ENCODE measurements around the gene LPCAT3.
A peak's percentile ranks its signal among the peaks of the same experiment; 100 is the strongest.

Gene LPCAT3

DNA sequence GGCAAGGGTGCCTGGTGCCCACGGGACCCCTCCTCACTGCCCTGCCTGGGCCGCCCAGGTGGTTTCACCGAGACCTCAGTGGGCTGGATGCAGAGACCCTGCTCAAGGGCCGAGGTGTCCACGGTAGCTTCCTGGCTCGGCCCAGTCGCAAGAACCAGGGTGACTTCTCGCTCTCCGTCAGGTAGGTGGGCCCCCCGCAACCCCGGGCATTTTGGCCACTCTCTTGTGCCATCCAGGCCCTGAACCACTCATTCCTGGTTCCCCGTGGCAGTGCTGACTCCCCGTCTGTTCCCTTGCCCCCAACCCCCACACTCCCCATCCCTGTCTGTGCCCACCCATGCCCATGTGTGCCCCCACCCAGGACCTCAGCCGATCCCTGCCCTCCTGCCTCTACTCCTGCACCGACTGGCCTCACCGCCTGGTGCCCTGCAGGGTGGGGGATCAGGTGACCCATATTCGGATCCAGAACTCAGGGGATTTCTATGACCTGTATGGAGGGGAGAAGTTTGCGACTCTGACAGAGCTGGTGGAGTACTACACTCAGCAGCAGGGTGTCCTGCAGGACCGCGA is 66.6 kb downstream of the LPCAT3 start:
- DNase-seq = peak; percentile 40

DNA sequence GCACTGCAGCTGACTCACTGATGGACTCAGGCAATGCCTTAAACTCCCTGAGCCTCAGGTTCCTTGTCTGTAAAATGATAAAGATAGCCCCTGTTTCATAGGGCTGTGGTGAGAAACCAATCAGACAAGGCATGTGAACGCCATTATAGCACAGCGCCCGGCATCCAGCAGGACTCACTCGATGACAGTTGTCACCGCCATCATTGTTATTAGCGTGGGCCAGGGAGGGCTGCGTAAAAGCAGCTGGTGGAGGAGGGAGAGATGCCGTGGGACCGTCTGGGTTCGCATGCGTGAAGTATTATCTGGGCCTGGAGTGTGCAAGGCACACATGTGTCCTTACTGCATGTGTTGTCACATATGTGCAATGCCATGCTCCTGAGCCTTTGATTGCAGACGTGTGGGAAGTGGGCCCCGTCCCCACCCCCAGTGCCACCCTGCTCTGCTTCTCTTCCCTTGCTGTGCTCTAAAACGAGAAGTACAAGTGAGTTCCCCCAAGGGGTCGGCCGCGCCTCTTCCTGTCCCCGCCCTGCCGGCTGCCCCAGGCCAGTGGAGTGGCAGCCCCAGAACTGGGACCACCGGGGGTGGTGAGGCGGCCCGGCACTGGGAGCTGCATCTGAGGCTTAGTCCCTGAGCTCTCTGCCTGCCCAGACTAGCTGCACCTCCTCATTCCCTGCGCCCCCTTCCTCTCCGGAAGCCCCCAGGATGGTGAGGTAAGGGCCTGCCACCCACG is 67.3 kb downstream of the LPCAT3 start, which contains the start of gene PTPN6:
TSS of gene PTPN6 (plus strand) at position 546 of the 730 bp plus-strand sequence. CDS start at position 703, 157 bp downstream.
- DNase-seq = peak; percentile 95

DNA sequence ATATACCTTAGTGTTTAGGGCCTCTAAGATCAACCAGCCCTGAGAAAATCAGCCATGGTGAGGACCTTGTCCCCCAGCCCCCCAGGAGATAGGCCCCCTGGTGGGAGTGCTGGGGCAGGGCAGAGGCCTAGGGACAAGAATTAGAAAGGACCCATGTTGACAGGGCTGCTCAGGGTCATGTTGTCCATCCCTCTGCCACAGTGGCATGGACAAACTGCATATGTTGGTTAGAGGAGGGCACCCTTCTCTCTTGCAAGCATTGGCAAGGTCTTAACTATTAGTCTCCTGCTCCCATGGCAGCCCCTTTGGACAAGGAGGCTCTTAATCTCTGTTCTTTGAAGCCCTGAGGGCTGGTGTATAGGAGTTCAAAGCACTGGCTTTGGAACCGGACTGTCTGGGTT is 67.9 kb downstream of the LPCAT3 start:
- DNase-seq = peak; percentile 81

DNA sequence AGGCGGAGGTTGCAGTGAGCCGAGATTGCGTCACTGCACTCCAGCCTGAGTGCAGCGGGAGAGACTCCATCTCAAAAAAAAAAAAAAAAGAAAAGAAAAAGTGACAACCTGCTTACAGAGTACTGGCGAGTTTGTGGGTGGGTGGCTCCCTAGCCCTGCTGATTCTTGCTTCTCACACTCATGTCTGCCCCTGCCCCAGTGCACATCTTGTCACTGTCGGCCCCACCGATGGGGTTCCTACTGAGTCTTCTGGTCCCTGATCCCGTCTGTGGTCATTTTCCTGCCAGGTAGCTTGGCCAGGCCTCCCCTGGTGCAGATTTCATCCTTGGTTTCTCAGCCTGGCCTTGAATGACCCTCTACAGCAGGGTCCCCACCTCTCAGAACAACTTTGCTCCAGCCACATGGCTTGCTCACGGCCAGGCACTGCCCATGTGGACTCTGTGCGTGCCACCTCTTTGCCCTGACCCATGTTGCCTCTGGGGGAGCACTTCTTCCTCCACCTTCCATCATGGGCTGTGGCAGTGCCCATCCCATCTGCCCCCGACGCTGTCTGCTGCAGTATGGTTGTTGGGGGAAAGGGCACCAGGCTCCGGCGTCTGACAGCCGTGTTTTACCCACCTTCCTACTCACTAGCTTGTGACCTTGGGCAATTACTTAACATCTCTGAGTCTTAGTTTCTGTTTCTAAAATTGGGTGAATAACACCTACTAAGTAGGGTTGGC is 69.2 kb downstream of the LPCAT3 start:
- peak; percentile 76 for DNase-seq

DNA sequence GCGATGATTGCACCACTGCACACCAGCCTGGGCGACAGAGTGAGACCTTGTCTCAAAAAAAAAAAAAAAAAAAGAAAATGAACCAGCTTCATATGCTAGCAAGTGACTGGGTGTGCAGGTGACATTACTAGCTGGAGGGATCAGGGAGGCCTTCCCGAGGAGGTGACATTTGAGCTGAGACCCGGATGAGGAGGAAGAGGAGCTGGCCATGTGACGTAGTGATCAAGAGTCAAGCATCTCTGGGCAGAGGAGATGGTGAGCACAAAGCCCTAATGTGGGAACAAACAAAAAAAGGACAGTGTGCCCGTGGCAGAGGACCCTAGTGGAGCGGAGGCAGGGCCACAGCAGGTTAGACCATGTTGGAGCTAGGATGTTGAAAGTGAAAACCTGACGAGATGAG is 70.7 kb downstream of the LPCAT3 start:
- DNase-seq = no peak

DNA sequence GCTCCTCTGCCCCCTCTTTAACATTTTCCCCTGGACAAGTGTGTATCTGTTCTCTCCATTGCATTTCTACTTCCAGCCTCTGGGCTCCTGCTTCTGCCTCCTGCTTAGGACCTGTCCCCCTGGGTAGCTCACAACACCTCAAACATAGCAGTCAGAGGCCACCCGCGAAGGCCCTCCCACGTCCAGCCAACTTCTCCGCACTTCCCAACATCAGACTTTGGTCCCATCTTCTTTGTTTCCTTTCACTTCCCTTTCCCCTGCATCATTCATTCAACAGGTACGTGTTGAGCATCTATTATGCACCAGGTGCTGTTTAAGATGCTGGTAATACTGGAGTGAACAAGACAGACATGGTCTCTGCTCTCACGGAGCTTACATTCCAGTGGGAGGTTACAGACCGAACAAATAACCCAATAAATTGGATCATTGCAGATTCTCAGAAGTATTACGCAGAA is 71.3 kb downstream of the LPCAT3 start:
- DNase-seq = no peak

DNA sequence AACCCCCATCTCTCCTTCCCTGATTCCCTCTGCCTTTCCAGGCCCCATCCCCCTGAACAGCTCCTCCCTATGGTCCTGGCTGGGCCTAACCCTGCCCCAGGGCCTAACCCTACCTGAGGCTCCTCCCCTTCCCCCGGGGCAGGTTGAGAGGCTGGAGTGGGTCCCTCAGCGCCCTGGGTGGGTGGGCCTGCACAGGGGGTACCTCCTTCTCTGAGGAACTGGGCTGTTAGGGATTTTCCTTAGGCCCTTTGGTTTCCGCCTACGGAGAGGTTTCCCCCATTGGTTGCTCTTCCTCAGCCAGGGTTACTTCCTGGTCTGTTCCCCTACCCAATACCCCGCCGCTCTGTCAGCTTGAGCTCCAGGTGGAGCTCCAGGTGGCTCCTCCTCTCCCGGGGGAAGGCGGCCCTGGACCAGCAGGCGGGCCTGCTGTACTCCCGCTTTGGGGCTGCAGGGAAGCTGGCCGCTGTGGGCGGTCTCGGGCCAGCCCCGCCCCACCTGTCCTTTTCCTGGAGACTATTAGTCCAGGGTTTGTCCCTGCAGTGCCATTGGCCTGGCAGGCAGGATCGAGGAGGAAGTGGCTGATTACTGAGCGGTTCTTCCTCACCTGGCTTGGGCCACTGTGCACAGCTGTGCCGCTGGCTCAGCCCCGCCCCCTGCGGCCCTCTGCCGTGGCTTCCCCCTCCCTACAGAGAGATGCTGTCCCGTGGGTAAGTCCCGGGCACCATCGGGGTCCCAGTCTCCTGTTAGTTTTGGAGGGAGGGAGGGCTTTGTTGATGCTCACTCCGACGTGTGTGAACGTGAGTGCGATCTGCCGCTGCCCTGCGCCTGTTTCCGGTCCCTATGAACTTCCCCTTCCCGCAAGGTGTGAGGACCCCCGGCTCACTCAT is 72.0 kb downstream of the LPCAT3 start:
- DNase-seq = peak; percentile 71

DNA sequence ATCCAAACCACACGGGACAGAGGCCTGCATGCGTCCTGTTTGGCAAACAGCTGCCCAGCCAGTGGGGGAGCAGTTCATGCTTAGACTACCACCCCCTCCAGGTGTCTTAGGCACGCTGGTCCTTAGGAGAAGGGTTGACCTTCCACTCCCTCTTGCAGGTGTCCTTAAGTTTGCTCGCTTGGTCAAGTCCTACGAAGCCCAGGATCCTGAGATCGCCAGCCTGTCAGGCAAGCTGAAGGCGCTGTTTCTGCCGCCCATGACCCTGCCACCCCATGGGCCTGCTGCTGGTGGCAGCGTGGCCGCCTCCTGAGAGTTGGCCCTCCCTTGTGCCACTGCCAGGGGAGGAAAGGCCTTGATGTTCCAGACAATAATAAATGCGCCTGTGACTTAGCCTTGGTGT is 72.7 kb downstream of the LPCAT3 start:
- DNase-seq = no peak

DNA sequence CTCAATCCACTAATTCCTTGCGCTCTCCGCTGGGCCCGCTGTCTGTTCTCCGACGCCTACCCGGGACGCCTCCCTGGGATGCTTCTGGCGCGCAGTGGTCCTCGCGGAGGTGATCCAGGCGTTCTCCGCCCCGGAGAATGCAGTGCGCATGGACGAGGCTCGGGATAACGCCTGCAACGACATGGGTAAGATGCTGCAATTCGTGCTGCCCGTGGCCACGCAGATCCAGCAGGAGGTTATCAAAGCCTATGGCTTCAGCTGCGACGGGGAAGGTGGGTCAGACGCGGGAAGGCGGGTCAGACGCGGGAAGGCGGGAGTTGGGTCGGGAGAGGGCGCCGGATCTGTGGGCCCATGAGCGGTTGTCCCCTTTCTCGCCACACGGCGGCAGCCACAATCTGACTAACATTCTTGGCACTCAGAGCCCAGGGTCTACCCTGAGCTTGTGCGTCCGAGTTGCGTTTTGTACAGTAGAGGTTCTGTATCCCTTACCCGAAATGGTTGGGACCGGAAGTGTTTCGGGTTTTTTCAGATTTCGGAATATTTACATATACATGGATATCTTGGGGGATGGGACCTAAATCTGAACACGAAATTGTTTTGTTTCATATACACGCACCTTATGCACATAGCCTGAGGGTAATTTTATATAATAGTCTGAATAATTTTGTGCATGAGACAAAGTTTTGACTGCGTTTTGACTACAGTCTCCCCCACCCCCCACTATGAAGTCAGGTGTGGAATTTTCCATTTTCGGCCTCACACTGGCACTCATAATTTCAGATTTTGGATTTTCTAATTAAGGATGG is 73.7 kb downstream of the LPCAT3 start:
- peak; percentile 97 for DNase-seq

DNA sequence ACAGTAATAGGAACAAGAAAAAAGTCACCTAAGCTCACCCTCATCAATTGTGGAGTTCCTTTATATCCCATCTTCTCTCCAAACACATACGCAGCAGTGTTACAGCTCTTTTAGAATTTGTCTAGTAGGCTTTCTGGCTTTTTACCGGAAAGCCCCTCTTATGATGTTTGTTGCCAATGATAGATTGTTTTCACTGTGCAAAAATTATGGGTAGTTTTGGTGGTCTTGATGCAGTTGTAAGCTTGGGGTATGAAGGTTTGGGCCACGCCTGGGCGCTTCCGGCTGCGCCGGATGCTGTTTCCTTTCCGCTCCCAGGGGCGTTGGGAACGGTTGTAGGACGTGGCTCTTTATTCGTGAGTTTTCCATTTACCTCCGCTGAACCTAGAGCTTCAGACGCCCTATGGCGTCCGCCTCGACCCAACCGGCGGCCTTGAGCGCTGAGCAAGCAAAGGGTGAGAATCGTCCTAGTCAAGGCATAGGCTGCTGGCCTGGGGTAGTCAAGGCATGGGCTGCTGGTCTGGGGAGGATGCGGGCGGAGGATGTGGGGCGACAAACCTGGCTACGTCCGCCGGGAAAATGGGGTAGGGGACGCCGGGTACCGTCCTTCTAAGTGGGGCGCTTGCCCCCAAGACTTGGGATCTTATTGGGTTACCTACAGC is 74.4 kb downstream of the LPCAT3 start, which contains the start of the genes C12orf57 and RNU7-1:
TSS of gene C12orf57 (plus strand) at position 301 of the 659 bp plus-strand sequence. CDS start at position 401, 100 bp downstream.
TSS of gene RNU7-1 (plus strand) at position 95 of the 659 bp plus-strand sequence.
- peak; percentile 97 for DNase-seq

DNA sequence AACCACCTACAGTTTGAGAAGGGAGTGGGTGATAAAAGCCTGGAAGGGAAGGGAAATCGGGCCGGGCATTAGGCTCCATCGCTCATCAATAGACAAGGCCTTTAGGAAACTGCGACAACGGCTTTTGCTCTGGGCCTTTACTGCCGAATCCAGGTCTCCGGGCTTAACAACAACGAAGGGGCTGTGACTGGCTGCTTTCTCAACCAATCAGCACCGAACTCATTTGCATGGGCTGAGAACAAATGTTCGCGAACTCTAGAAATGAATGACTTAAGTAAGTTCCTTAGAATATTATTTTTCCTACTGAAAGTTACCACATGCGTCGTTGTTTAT is 74.9 kb downstream of the LPCAT3 start:
- peak; percentile 97 for DNase-seq

DNA sequence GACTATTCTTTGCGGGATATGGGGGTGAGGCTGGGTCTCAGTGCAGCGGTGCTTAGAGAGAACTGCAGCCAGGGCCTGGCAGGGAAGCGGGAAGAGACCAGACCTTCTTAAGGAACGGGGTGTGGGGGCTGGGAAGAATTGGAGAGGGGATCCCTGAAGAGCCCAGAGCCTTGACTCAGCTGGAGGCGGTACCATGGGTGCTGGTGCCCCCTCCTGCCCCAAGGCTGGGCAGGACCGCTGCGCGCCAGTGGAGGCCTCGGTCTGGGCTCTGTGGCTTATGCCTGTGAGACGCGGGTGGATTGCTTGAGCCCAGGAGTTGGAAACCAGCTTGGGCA is 76.0 kb downstream of the LPCAT3 start:
- no peak for DNase-seq

DNA sequence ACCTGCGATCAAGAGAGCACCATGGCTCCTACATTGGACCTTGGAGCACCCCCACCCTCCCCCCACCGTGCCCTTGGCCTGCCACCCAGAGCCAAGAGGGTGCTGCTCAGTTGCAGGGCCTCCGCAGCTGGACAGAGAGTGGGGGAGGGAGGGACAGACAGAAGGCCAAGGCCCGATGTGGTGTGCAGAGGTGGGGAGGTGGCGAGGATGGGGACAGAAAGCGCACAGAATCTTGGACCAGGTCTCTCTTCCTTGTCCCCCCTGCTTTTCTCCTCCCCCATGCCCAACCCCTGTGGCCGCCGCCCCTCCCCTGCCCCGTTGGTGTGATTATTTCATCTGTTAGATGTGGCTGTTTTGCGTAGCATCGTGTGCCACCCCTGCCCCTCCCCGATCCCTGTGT is 76.5 kb downstream of the LPCAT3 start:
- no peak for DNase-seq

DNA sequence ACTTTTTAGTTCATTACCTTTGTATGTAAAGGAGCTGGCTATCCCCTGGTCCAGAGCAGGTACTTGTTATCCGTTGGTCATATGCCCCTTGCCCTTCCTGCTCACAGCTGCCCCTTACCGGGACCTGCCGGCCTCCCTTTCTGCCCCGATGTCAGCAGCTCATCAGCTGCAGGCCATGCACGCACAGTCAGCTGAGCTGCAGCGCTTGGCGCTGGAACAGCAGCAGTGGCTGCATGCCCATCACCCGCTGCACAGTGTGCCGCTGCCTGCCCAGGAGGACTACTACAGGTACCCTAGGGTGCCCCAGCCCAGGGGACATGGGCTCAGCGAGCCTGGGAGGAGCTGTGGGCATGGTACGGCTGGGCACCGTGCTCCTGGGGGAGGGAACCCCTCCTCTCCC is 77.0 kb downstream of the LPCAT3 start:
- no peak for DNase-seq

DNA sequence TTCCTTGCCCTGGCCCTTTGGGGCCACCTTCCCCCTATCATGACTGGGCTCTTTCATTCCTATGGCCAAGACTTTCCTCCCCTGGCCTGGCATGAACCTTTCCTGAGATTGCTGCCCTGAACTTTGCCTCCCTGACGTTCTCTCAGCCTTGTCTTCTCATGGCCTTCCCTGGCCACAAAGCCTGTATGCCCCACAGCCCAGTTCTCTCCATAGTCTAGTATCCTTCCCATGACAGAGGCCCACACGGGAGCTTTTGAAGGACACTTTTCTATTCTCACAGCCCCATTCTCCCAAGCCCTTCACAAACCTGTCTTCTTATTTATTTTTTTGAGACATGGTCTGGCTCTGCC is 79.1 kb downstream of the LPCAT3 start:
- no peak for DNase-seq

DNA sequence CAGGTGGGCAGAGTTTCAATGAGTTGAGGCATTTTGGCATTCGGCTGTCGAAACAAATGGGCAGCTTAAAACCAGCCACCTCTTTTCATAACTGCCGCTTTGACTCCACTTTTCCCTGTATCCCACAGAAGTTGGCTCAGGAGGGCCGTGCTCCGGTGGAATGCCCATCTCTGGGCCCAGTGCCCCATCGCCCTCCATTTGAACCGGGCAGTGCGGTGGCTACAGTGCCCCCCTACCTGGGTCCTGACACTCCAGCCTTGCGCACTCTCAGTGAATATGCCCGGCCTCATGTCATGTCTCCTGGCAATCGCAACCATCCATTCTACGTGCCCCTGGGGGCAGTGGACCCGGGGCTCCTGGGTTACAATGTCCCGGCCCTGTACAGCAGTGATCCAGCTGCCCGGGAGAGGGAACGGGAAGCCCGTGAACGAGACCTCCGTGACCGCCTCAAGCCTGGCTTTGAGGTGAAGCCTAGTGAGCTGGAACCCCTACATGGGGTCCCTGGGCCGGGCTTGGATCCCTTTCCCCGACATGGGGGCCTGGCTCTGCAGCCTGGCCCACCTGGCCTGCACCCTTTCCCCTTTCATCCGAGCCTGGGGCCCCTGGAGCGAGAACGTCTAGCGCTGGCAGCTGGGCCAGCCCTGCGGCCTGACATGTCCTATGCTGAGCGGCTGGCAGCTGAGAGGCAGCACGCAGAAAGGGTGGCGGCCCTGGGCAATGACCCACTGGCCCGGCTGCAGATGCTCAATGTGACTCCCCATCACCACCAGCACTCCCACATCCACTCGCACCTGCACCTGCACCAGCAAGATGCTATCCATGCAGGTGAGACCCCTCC is 79.7 kb downstream of the LPCAT3 start:
- no peak for DNase-seq

DNA sequence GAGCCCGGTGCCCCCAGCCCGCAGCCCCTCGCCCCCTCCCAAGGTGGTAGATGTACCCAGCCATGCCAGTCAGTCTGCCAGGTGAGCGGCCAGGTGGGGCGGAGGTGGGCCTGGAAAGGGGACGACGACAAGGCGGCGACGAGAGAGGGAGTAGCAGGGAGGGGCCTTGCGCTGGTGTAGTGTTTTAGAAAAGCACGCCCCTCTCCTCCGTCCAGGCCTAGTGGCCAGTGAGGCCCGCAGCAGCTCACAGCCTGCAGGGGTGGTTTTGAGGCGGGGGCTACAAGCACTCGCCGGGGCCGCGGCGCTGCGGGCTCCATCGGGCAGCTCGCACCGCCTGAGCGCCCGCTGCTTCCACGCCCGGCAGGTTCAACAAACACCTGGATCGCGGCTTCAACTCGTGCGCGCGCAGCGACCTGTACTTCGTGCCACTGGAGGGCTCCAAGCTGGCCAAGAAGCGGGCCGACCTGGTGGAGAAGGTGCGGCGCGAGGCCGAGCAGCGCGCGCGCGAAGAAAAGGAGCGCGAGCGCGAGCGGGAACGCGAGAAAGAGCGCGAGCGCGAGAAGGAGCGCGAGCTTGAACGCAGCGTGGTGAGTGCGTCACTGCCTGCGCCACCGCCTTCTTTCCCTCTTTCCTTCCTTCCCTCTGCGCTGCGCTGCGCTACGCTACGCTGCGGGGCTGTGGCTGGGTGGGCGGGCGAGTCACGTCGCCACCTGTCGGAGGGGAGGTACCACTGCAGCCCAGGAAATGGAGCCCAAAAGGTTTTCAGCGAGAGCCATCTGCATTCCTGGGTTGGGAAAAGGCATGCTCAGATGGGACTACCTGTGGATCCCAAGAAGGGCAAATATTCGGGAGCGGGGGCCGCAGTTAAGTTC is 80.6 kb downstream of the LPCAT3 start:
- peak; percentile 98 for DNase-seq

DNA sequence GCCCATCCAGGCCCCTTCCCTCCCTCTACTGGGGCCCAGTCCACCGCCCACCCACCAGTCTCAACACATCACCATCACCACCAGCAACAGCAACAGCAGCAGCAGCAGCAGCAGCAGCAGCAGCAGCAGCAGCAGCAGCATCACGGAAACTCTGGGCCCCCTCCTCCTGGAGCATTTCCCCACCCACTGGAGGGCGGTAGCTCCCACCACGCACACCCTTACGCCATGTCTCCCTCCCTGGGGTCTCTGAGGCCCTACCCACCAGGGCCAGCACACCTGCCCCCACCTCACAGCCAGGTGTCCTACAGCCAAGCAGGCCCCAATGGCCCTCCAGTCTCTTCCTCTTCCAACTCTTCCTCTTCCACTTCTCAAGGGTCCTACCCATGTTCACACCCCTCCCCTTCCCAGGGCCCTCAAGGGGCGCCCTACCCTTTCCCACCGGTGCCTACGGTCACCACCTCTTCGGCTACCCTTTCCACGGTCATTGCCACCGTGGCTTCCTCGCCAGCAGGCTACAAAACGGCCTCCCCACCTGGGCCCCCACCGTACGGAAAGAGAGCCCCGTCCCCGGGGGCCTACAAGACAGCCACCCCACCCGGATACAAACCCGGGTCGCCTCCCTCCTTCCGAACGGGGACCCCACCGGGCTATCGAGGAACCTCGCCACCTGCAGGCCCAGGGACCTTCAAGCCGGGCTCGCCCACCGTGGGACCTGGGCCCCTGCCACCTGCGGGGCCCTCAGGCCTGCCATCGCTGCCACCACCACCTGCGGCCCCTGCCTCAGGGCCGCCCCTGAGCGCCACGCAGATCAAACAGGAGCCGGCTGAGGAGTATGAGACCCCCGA is 81.4 kb downstream of the LPCAT3 start:
- peak; percentile 67 for DNase-seq

DNA sequence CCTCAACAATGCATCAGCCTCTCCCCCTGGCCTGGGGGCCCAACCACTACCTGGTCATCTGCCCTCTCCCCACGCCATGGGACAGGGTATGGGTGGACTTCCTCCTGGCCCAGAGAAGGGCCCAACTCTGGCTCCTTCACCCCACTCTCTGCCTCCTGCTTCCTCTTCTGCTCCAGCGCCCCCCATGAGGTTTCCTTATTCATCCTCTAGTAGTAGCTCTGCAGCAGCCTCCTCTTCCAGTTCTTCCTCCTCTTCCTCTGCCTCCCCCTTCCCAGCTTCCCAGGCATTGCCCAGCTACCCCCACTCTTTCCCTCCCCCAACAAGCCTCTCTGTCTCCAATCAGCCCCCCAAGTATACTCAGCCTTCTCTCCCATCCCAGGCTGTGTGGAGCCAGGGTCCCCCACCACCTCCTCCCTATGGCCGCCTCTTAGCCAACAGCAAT is 82.1 kb downstream of the LPCAT3 start:
- DNase-seq = no peak
